ENCODE data around the gene MBLAC2. TPM values are rescaled to one million over a fixed set of nuclear protein-coding genes. Genes with fewer than 3 reads are reported as not detected.

Gene MBLAC2
- total RNA-seq, 2 experiments from 2014 or later, result 3.9 to 4.9 TPM

- DNase-seq, result no peak
- Mint-ChIP-seq H3K27ac (no peak overlapping the region), H3K36me3 (ENCODE audit: low read depth) (no peaks in the 10 kb centered on the region), H3K4me1 (peaks cover 9% of the 10 kb centered on the region), H3K9me3 (no peaks in the 10 kb centered on the region), H3K4me3 (no peak overlapping the region), H3K27me3 (peaks cover 1% of the 10 kb centered on the region)
- POLR2A ChIA-PET, result interaction anchor here (0.9 kb wide), 1 partner anchor 14 kb away, joined by 3 read pairs; no protein-coding TSS in a partner anchor
- CTCF ChIA-PET, result interaction anchor here (0.6 to 5.8 kb wide), 6 partner anchors 14 to 346 kb away, joined by 3 to 54 read pairs (median 10); partner anchors contain the start of genes LYSMD3, MBLAC2 and POLR3G
These were observed 36.9 kb downstream of the MBLAC2 start for GRCh38 chr5:90437663-90438062.

DNA sequence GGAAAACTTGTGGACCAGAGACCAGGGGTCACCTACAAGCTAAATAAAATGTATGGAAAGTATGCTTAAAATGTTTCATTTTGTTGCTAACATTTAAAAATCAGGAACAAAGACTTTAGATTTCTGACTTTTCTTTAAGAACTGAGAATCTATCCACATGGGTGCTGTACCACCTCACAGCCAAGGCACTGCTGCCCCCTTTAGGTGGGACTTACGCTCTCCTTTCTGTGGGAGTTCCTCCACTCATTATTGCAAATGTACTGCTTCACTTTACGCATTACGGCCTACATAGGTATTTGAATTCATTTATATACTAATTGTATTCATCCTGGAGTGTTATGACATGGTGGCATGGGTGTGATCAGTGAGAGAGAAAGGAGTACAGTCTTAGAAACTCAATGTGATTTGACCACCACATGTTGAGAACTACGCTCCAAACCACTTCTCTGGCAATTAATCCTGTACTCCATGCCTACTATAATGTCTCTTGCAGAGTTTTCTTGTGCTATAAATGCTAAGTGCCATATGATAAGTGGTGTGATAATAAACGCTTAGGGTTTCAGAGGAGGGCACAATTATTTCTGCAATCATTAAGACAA is 40.4 kb downstream of the MBLAC2 start:
- Mint-ChIP-seq H3K4me3 (no peak overlapping the region), H3K27me3 (peaks cover 12% of the 10 kb centered on the region), H3K9me3 (no peaks in the 10 kb centered on the region), H3K36me3 (ENCODE audit: low read depth) (no peaks in the 10 kb centered on the region), H3K4me1 (no peaks in the 10 kb centered on the region), H3K27ac (no peak overlapping the region)
- CTCF ChIA-PET, result interaction anchor here (0.6 kb wide), 1 partner anchor 418 kb away, joined by 3 read pairs; no protein-coding TSS in a partner anchor
- DNase-seq, result peak; percentile 37
- POLR2A ChIA-PET, result no interaction called here

GRCh38 chr5:90424245-90424644 is 50.3 kb downstream of the MBLAC2 start:
- Mint-ChIP-seq H3K27me3 (peaks cover 26% of the 10 kb centered on the region), H3K27ac (no peak overlapping the region), H3K9me3 (no peaks in the 10 kb centered on the region), H3K4me3 (no peak overlapping the region), H3K36me3 (ENCODE audit: low read depth) (no peaks in the 10 kb centered on the region), H3K4me1 (no peaks in the 10 kb centered on the region)
- no peak for DNase-seq
- ChIA-PET POLR2A (no interaction called here), CTCF (no interaction called here)

- H3K9me3 Mint-ChIP-seq, result no peaks in the 10 kb centered on the region
- H3K36me3 Mint-ChIP-seq (ENCODE audit: low read depth), result no peaks in the 10 kb centered on the region
- no peak overlapping the region for H3K27ac Mint-ChIP-seq
- no peak for DNase-seq
- no peaks in the 10 kb centered on the region for H3K4me1 Mint-ChIP-seq
- H3K27me3 Mint-ChIP-seq, result peaks cover 21% of the 10 kb centered on the region
- H3K4me3 Mint-ChIP-seq, result no peak overlapping the region
- POLR2A ChIA-PET, result interaction anchor here (1.5 kb wide), 1 partner anchor 11 kb away, joined by 11 read pairs; the partner anchor contains the start of gene CETN3
- CTCF ChIA-PET, result no interaction called here
These were observed 53.4 kb downstream of the MBLAC2 start for GRCh38 chr5:90421136-90421535.

DNA sequence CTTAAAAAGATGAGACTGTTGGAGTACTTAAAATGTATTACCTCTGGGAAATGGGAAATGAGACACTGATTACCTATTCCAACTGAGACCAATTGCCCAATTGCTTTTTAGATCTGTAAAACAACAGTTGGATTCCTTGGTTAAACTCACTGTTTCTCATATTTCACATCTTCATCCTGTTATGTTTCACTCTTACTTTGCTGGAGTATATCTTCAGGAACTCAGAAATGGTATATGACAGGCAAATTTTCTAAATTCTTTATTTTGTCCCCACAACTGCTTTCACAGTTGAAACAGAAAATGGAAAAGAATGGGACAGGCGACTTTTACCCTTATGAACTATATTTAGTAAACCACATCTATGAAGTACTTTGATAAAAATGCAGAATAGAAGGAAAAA is 56.4 kb downstream of the MBLAC2 start:
- DNase-seq, result no peak
- H3K4me1 Mint-ChIP-seq, result no peaks in the 10 kb centered on the region
- no peak overlapping the region for H3K27ac Mint-ChIP-seq
- no peak overlapping the region for H3K4me3 Mint-ChIP-seq
- POLR2A ChIA-PET, result no interaction called here
- no peaks in the 10 kb centered on the region for H3K9me3 Mint-ChIP-seq
- H3K36me3 Mint-ChIP-seq (ENCODE audit: low read depth), result no peaks in the 10 kb centered on the region
- CTCF ChIA-PET, result no interaction called here
- H3K27me3 Mint-ChIP-seq, result peaks cover 16% of the 10 kb centered on the region

DNA sequence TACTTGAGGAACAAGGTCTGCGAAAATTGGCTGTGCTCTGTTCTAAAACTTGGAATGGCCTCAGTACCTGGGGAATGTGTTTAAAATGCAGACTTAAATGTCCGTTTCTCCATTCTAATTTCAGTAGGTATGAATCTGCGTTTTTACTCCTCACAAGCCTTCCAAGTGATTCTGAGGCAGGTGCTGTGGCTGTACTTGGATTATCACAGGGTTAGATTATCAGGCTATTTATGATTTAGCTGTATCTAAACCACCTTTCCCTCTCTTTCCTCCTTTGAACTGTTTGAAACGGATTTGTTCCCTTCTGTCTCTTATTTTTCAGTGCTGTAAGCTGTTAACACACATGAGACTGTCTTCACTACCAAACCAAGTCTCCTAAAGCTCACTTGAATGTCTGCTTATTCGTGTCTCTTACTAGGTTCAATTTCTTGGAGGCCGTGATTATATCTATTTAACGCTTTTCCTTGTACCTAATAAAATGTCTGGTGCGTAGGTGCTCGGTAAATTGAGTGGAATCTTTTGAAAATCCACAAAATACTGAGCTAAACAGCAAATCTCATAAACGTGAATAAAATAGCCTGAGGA is 64.3 kb downstream of the MBLAC2 start:
- DNase-seq, result no peak
- peaks cover 12% of the 10 kb centered on the region for H3K36me3 Mint-ChIP-seq (ENCODE audit: low read depth)
- ChIA-PET CTCF (interaction anchor here (0.7 to 3.4 kb wide), 10 partner anchors 9 to 121 kb away, joined by 3 to 12 read pairs (median 4); partner anchors contain the start of genes LYSMD3, MBLAC2 and POLR3G), POLR2A (interaction anchor here (0.7 to 3.7 kb wide), 21 partner anchors 10 to 973 kb away, joined by 3 to 55 read pairs (median 4); partner anchors contain the start of genes ARRDC3, LYSMD3, MBLAC2 and POLR3G)
- H3K4me1 Mint-ChIP-seq, result peaks cover 17% of the 10 kb centered on the region
- no peak overlapping the region for H3K27ac Mint-ChIP-seq
- no peaks in the 10 kb centered on the region for H3K9me3 Mint-ChIP-seq
- H3K4me3 Mint-ChIP-seq, result no peak overlapping the region
- no peaks in the 10 kb centered on the region for H3K27me3 Mint-ChIP-seq

DNA sequence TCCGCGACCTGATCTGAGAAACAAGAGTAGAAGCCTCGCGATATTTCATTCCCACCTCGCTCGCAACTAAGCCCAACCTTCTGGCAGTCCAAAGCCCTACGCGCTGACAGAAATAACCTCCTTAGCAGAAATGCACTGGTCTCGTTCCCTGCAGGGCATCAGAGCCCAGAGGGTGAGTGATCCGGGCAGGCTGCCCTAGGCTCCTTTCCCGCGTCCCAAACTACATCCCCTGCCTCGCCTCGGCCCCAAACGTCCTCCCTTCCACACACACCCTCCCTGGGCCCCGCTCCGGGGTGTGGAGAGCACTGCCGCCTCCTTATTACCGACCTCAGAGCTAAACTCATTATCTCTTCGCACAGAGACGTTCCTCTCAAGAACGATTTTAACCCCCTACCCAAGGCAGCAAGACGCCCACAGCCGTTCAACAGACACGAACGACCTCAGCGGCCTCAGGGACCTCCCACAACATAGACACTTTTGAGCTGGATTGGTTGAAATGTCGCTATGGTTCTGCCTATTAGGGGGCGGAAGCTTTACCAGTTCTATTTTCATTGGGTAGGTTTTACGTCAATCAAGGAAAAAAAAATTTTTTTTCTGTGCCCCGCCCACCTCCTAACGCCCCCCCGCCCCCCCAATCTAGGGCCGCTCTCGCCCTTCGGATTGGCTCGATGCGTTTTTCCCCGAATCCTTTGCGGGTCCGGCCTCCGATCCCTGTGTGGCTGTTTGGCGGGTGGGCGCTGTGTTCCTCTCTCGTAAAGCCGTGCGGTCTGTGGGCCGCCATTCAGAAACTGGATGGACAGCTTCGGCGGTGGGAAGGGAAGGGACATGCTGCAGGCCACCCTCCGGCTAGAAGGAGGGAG is 65.0 kb downstream of the MBLAC2 start, which contains the start of gene CETN3:
Gene CETN3 (minus strand): TSS at position 439 of the 860 bp plus-strand sequence. CDS start 95 bp downstream, at position 344.
- H3K36me3 Mint-ChIP-seq (ENCODE audit: low read depth), result peaks cover 16% of the 10 kb centered on the region
- no peak within 1 kb of the TSS for H3K27ac Mint-ChIP-seq
- H3K27me3 Mint-ChIP-seq, result no peaks in the 10 kb centered on the region
- ChIA-PET POLR2A (interaction anchor here (0.7 to 3.7 kb wide), 18 partner anchors 9 to 974 kb away, joined by 3 to 55 read pairs (median 7); partner anchors contain the start of genes ARRDC3, LYSMD3, MBLAC2 and POLR3G), CTCF (interaction anchor here (0.7 to 3.4 kb wide), 11 partner anchors 8 to 122 kb away, joined by 3 to 12 read pairs (median 4); partner anchors contain the start of genes LYSMD3, MBLAC2 and POLR3G)
- no peaks in the 10 kb centered on the region for H3K9me3 Mint-ChIP-seq
- no peak within 1 kb of the TSS for H3K4me3 Mint-ChIP-seq
- DNase-seq, result peak; percentile 91
- H3K4me1 Mint-ChIP-seq, result peaks cover 19% of the 10 kb centered on the region

DNA sequence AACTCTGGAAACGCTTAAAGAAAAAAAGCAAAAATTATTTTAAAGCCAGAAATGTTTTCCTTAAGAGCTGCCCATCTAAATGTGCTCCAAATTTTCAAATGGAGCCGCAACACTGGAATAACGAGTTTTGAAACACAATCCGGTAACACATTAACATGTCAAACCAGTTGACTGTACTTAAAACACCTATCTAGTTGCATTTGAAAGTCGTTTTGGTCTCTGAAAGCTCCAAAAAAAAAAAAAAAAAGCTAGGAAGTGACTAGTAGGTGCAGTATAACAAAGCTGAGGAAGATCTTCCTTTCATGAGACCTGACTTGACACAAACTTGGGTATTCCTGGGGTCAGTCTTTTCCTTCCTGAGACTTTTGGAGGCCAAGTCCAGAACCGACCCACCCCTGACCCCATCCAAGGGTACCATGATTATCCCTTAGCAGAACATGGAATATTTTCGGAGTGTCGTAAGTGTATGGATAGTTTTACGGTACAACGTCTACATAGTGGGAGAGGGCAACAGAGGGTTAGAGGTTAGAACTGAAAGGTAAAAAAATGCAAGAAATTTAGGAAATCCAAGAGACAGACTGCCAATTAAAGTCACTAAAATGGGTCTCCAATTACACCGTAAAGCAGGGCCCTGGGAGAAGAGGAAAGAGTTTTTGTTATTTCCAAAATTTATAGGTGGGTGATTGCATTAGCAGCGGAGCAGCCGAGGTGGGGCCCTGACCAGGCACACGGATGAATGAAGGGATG is 65.8 kb downstream of the MBLAC2 start:
- no peak for DNase-seq
- peaks cover 19% of the 10 kb centered on the region for H3K4me1 Mint-ChIP-seq
- ChIA-PET CTCF (interaction anchor here (0.8 to 3.4 kb wide), 6 partner anchors 19 to 121 kb away, joined by 3 to 12 read pairs (median 6); partner anchors contain the start of genes LYSMD3, MBLAC2 and POLR3G), POLR2A (interaction anchor here (1.2 to 3.7 kb wide), 7 partner anchors 18 to 975 kb away, joined by 3 to 55 read pairs (median 14); partner anchors contain the start of genes ARRDC3, LYSMD3, MBLAC2 and POLR3G)
- peaks cover 16% of the 10 kb centered on the region for H3K36me3 Mint-ChIP-seq (ENCODE audit: low read depth)
- H3K4me3 Mint-ChIP-seq, result no peak overlapping the region
- H3K9me3 Mint-ChIP-seq, result no peaks in the 10 kb centered on the region
- no peaks in the 10 kb centered on the region for H3K27me3 Mint-ChIP-seq
- no peak overlapping the region for H3K27ac Mint-ChIP-seq

Other genes starting within 250 kb of the MBLAC2 start
- 10 to 100 TPM; 33.4 to 34.7 TPM for gene CETN3, start 65.0 kb downstream of the MBLAC2 start, total RNA-seq
- gene POLR3G, start 93 bp upstream of the MBLAC2 start, total RNA-seq, result 1 to 10 TPM; 2.8 to 4.2 TPM
- gene LYSMD3, start 54.8 kb upstream of the MBLAC2 start, total RNA-seq, result 10 to 100 TPM; 20.6 to 22.5 TPM
- gene ADGRV1, start 84.0 kb upstream of the MBLAC2 start, total RNA-seq, result not detected